Endodermal cell (in vitro differentiated cells): ENCODE measurements around the gene NTPCR. TPM values are rescaled to one million over a fixed set of nuclear protein-coding genes. Genes with fewer than 3 reads are reported as not detected.

Experiments
- DNase-seq: peaks from one replicate; pipeline ENCODE4 v3.0.0-alpha.2; 2017
- H3K27ac ChIP-seq: 2 replicates; pipeline ENCODE4 v1.5.1; 2013; ENCODE audit warnings: mild to moderate bottlenecking, low read depth, low read length, moderate library complexity
- H3K27me3 ChIP-seq: 2 replicates; pipeline ENCODE4 v1.6.1; 2013; ENCODE audit warnings: mild to moderate bottlenecking, low read length, moderate library complexity; ENCODE audit not compliant: insufficient read depth, control insufficient read depth, poor library complexity, severe bottlenecking
- H3K36me3 ChIP-seq: 2 replicates; pipeline ENCODE4 v1.7.0; 2013; ENCODE audit warnings: mild to moderate bottlenecking, low read length, moderate library complexity; ENCODE audit not compliant: control insufficient read depth, insufficient read depth
- H3K4me1 ChIP-seq: one replicate; pipeline ENCODE4 v1.7.0; 2013; ENCODE audit warnings: low read length; ENCODE audit not compliant: control insufficient read depth, insufficient read depth
- H3K4me3 ChIP-seq: 2 replicates; pipeline ENCODE4 v1.5.1; 2013; ENCODE audit warnings: mild to moderate bottlenecking, low read length, moderate library complexity
- H3K9ac ChIP-seq: 2 replicates; pipeline ENCODE4 v1.6.1; 2013; ENCODE audit warnings: mild to moderate bottlenecking, low read length, moderate library complexity; ENCODE audit not compliant: poor library complexity, severe bottlenecking; ENCODE audit errors: extremely low read depth
- H3K9me3 ChIP-seq: 2 replicates; pipeline ENCODE4 v1.6.1; 2013; ENCODE audit warnings: mild to moderate bottlenecking, low read length, moderate library complexity; ENCODE audit not compliant: control insufficient read depth
- H3K27ac Mint-ChIP-seq: 2 replicates; pipeline ENCODE4 v1.8.0; 2020; ENCODE audit warnings: mixed read lengths
- H3K27me3 Mint-ChIP-seq: 2 replicates; pipeline ENCODE4 v1.8.0; 2021; ENCODE audit warnings: mild to moderate bottlenecking, mixed read lengths; ENCODE audit not compliant: insufficient read depth
- H3K36me3 Mint-ChIP-seq: 2 replicates; pipeline ENCODE4 v1.8.0; 2020; ENCODE audit warnings: low read depth, mixed read lengths
- H3K4me1 Mint-ChIP-seq: 2 replicates; pipeline ENCODE4 v1.8.0; 2020; ENCODE audit warnings: mixed read lengths
- H3K4me3 Mint-ChIP-seq: 2 replicates; pipeline ENCODE4 v1.8.0; 2020; ENCODE audit warnings: mild to moderate bottlenecking, moderate library complexity, mixed read lengths
- H3K9me3 Mint-ChIP-seq: 2 replicates; pipeline ENCODE4 v1.8.0; 2020; ENCODE audit warnings: mild to moderate bottlenecking, mixed read lengths
- CTCF ChIP-seq: fragments of 200-600 bp; sonication (generic); conservative IDR thresholded peaks from 2 replicates; pipeline ENCODE4 v1.5.0; 2021; ENCODE audit warnings: antibody characterized with exemption, mild to moderate bottlenecking
- WGBS, 2 experiments: methylation state at CpG; one replicate each; pipeline versions ENCODE4 v1.1.5 to v1.1.7; 2013; ENCODE audit warnings: missing lambda C conversion rate in 2 of 2, mixed read lengths in 1 of 2; ENCODE audit not compliant: insufficient coverage in 1 of 2, insufficient read length in 1 of 2; 5-methylcytosine and 5-hydroxymethylcytosine counted together
- total RNA-seq, 2 donors: library from RNA; stranded (reverse); fragmentation: NEBNext Ultra II Directional in 1 of 2; extraction: Animal tissue kit (Norgen Biotek cat#: 25700) in 1 of 2; gene quantifications; 2 replicates in 1 of 2; 3 replicates in 1 of 2; pipeline ENCODE4 v1.2.1, GENCODE V29; 2021

The NTPCR gene
- total RNA-seq, 2 donors from 2014 or later = 30.9 to 43.3 TPM

GRCh38 chr1:232932486-232933425, 17.7 kb upstream of the NTPCR start:
- H3K27me3 ChIP-seq = no peaks in the 10 kb centered on the region
- H3K27me3 Mint-ChIP-seq = peaks cover 2% of the 10 kb centered on the region
- 85 to 86% methylated on average over 1 to 3 of the region's 3 CpGs for WGBS, 2 experiments

GRCh38 chr1:232936941-232937340, 13.5 kb upstream of the NTPCR start:
- TF ChIP-seq CTCF = no peak
- DNase-seq = no peak
- Histone ChIP-seq H3K9me3 (no peaks in the 10 kb centered on the region), H3K4me1 (no peaks in the 10 kb centered on the region), H3K4me3 (no peak overlapping the region), H3K36me3 (no peaks in the 10 kb centered on the region), H3K27me3 (no peaks in the 10 kb centered on the region), H3K9ac (no peak overlapping the region), H3K27ac (no peak overlapping the region)
- WGBS, 2 experiments = 94 to 98% methylated on average over 6 of the region's 6 CpGs
- H3K27me3 Mint-ChIP-seq = no peaks in the 10 kb centered on the region
- peaks cover 8% of the 10 kb centered on the region for H3K4me1 Mint-ChIP-seq
- H3K36me3 Mint-ChIP-seq = no peaks in the 10 kb centered on the region
- no peaks in the 10 kb centered on the region for H3K9me3 Mint-ChIP-seq
- no peak overlapping the region for H3K4me3 Mint-ChIP-seq
- no peak overlapping the region for H3K27ac Mint-ChIP-seq

More at GRCh38 chr1:232932486-232933425, 17.7 kb upstream of the NTPCR start:
- Histone ChIP-seq H3K27ac (no peak overlapping the region), H3K4me1 (no peaks in the 10 kb centered on the region), H3K4me3 (no peak overlapping the region), H3K9me3 (no peaks in the 10 kb centered on the region), H3K9ac (no peak overlapping the region), H3K36me3 (no peaks in the 10 kb centered on the region)
- TF ChIP-seq CTCF = no peak
- Mint-ChIP-seq H3K9me3 (no peaks in the 10 kb centered on the region), H3K36me3 (no peaks in the 10 kb centered on the region), H3K4me3 (no peak overlapping the region), H3K4me1 (no peaks in the 10 kb centered on the region), H3K27ac (no peak overlapping the region)
- no peak for DNase-seq

GRCh38 chr1:232937741-232938375, 12.6 kb upstream of the NTPCR start:
- no peak for DNase-seq
- no peak overlapping the region for H3K9ac ChIP-seq
- Mint-ChIP-seq H3K9me3 (no peaks in the 10 kb centered on the region), H3K27ac (no peak overlapping the region), H3K27me3 (no peaks in the 10 kb centered on the region), H3K4me3 (no peak overlapping the region), H3K36me3 (no peaks in the 10 kb centered on the region), H3K4me1 (peaks cover 8% of the 10 kb centered on the region)
- no peaks in the 10 kb centered on the region for H3K9me3 ChIP-seq
- no peak overlapping the region for H3K4me3 ChIP-seq
- no peaks in the 10 kb centered on the region for H3K4me1 ChIP-seq
- no peak for TF ChIP-seq CTCF
- WGBS, 2 experiments = 92 to 94% methylated on average over 5 to 8 of the region's 8 CpGs
- H3K36me3 ChIP-seq = no peaks in the 10 kb centered on the region
- H3K27ac ChIP-seq = no peak overlapping the region
- H3K27me3 ChIP-seq = no peaks in the 10 kb centered on the region
